Kidney epithelial cell (primary cell): Measurements from ENCODE around the gene MCTP1. TPM values are rescaled to one million over a fixed set of nuclear protein-coding genes. Genes with fewer than 3 reads are reported as not detected.
A peak's percentile ranks its signal among the peaks of the same experiment; 100 is the strongest.
"Not testable (repeated sequence)": the region's sequence is repeated elsewhere in the genome, so short reads cannot be mapped to it uniquely, and the experiment has no call there.

Experiments used
- DNase-seq: peaks from one replicate; pipeline ENCODE4 v3.0.0-alpha.2; 2010; ENCODE audit warnings: low read depth
- H3K27me3 ChIP-seq: 2 replicates; pipeline ENCODE4 v1.6.0; 2011; ENCODE audit warnings: low read length; ENCODE audit not compliant: control insufficient read depth, insufficient read depth
- H3K36me3 ChIP-seq: 2 replicates; pipeline ENCODE4 v1.5.1; 2011; ENCODE audit warnings: low read length; ENCODE audit not compliant: control insufficient read depth, insufficient read depth
- H3K4me3 ChIP-seq: 2 replicates; pipeline ENCODE4 v1.5.1; 2011; ENCODE audit warnings: low read depth, mild to moderate bottlenecking, control low read depth, low read length
- total RNA-seq: library from RNA; depleted of rRNA; stranded (reverse); fragments of >200 nt; gene quantifications from 2 replicates; pipeline ENCODE4 v1.2.3, GENCODE V29; 2015
- TF ChIP-seq, protein P1 (sequence below): IDR thresholded peaks from 2 replicates; pipeline ENCODE4 v1.5.1; 2011; ENCODE audit warnings: mild to moderate bottlenecking, moderate library complexity, low read length, control low read depth, inconsistent platforms; ENCODE audit not compliant: insufficient read depth, poor library complexity, severe bottlenecking

The MCTP1 gene
- total RNA-seq, 1 donor from 2014 or later = 12.9 TPM

DNA sequence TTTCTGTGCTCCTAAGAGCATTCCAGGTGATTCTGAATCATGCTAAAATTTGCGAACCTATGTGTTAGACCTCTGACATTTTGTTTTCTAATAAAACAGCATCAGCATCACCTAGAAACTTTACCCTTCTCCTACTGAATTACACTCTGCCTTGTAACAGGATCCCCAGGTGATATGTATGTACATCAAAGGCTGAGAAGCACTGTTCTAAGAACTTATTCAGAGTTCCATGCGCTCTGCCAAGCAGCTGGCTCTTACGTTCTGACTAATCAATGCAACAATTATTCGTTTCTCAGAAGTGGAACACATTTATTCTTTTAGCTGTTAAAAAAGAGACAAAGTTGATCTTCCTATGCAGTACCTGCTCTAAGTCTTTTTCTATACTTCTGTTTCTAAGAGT, 437.9 kb downstream of the MCTP1 start:
- no peaks in the 10 kb centered on the region for H3K36me3 ChIP-seq
- no peaks in the 10 kb centered on the region for H3K27me3 ChIP-seq
- no peak overlapping the region for H3K4me3 ChIP-seq
- no peak for DNase-seq
- TF ChIP-seq, protein P1, sequence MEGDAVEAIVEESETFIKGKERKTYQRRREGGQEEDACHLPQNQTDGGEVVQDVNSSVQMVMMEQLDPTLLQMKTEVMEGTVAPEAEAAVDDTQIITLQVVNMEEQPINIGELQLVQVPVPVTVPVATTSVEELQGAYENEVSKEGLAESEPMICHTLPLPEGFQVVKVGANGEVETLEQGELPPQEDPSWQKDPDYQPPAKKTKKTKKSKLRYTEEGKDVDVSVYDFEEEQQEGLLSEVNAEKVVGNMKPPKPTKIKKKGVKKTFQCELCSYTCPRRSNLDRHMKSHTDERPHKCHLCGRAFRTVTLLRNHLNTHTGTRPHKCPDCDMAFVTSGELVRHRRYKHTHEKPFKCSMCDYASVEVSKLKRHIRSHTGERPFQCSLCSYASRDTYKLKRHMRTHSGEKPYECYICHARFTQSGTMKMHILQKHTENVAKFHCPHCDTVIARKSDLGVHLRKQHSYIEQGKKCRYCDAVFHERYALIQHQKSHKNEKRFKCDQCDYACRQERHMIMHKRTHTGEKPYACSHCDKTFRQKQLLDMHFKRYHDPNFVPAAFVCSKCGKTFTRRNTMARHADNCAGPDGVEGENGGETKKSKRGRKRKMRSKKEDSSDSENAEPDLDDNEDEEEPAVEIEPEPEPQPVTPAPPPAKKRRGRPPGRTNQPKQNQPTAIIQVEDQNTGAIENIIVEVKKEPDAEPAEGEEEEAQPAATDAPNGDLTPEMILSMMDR = no peak

DNA sequence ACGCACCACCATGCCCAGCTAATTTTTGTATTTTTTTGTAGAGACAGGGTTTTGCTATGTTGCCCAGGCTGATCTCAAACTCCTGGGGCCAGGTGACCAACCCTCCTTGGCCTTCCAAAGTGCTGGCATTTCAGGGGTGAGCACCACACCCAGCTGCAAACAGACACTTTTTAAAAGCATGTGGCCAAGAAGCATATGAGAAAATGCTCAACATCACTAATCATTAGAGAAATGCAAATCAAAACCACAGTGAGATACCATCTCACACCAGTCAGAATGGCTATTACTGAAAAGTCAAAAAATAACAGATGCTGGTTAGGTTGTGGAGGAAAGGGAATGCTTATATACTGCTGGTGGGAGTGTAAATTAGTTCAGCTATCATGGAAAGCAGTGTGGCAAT, 439.2 kb downstream of the MCTP1 start:
- not testable (repeated sequence) for H3K27me3 ChIP-seq, DNase-seq, H3K4me3 ChIP-seq, H3K36me3 ChIP-seq

DNA sequence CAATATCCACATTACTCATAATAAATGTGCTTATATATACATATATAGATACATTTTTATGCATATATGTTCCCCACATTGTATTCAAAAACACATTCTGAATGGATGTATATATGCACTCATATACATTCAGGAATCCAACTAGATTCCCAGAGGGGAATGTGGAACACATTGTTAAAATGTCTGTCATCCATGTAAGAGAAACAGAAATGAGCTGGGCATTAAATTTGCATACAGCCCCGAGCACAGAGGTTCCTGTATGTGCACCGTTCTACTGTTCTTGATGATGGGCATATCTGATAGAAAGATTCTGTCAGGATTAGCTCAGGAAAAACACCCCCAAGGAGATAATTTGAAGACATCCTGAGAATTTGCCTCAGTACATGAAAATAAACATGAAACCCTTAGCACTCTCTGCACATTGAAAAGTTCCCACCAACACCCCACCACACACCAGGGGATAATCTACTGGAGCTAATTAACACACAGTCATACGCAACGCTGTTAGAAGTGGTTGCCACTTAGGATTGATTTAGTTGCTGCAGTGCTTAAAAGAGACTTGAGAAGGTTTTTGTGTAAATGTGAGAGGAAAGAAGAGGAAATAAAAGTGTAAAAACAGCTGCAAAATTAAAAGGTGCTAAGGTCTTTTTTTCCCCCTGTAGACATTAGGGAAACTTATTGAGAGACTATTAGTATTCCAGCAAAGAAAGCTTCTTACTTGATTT, 443.1 kb downstream of the MCTP1 start:
- H3K27me3 ChIP-seq = no peaks in the 10 kb centered on the region
- H3K36me3 ChIP-seq = no peaks in the 10 kb centered on the region
- H3K4me3 ChIP-seq = no peak overlapping the region
- DNase-seq = no peak
- TF ChIP-seq, protein P1 = no peak

DNA sequence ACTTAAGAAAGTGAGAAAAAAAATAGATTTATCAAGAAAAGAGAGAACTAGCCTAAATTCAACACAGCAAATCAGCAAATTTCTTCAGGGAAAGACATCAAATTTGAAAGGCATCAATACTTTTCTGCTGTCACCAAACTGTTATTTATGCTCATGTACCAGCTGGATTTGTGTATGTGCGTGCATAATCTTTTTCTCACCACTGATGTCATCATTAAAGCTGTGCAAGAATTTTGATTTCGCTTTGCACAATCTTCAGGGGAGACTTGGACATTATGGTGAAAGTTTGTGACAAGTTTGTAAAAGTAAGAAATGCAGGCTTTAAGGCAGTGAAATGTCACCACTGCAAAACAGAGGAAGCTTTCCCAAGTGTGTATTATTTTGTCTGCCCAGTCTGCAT, 451.0 kb downstream of the MCTP1 start:
- Histone ChIP-seq H3K36me3 (no peaks in the 10 kb centered on the region), H3K27me3 (no peaks in the 10 kb centered on the region), H3K4me3 (no peak overlapping the region)
- DNase-seq = no peak
- TF ChIP-seq, protein P1 = no peak

DNA sequence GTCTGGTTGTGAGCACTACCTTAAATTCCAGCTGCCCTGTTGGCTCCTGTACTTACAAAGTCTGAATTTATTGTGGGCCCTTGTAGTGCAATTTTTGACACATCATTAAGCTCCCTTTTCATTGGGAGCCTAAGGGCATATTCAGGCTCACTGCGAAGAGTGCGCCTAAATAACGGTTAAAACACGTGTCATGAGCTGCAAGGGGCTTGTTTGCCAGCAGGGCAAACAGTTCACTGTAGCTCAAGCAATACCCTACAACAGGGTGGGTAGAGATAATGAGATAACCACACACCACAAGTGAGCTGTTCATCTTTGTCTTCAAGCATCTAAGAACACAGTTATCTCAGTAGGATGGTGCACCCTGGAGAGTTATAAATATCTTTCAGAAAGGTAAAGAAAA, 452.2 kb downstream of the MCTP1 start:
- no peak for DNase-seq
- Histone ChIP-seq H3K36me3 (no peaks in the 10 kb centered on the region), H3K27me3 (no peaks in the 10 kb centered on the region), H3K4me3 (no peak overlapping the region)
- TF ChIP-seq, protein P1 = no peak

DNA sequence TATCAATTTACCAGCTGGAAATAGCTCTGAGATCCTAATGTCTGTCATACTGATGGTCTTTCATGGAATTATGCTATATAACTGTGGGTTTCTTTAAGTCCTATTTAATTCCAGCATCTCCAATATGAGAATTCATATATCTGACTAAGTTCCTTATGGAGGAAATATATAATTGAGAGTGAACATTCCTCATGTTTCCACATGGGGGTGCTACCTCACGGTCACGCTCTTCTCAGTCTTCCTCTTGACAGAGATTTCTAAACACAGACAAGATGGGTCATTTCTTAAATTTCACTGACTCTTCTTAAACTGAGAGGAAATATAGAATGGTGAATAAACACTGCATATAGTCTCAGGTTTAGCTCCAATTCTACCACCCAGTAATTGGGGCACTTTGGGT, 454.4 kb downstream of the MCTP1 start:
- TF ChIP-seq, protein P1 = peak; percentile 32
- H3K36me3 ChIP-seq = no peaks in the 10 kb centered on the region
- H3K4me3 ChIP-seq = no peak overlapping the region
- no peaks in the 10 kb centered on the region for H3K27me3 ChIP-seq
- no peak for DNase-seq

DNA sequence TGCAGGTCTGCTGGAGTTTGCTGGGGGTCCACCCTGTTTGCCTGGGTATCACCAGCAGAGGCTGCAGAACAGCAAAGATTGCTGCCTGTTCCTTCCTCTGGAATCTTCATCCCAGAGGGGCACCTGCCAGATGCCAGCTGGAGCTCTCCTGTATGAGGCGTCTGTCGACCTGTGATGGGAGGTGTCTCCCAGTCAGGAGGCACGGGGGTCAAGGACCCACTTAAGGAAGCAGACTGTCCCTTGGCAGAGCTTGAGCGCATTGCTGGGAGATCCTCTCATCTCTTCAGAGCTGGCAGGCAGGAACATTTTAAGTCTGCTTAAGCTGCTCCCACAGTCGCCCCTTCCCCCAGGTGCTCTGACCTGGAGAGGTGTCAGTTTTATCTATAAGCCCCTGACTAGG, 456.7 kb downstream of the MCTP1 start:
- H3K36me3 ChIP-seq, DNase-seq, H3K4me3 ChIP-seq, H3K27me3 ChIP-seq: not testable (repeated sequence)
